ENCODE data around the gene CDK8.
"Not testable (repeated sequence)": the region's sequence is repeated elsewhere in the genome, so short reads cannot be mapped to it uniquely, and the experiment has no call there.

CDK8 gene

GRCh38 chr13:26254583-26255111 is 718 bp downstream of the CDK8 start:
- peak; percentile 36 for DNase-seq

- DNase-seq, result no peak
Observed at GRCh38 chr13:26255115-26255514, 1.2 kb downstream of the CDK8 start.

GRCh38 chr13:26255691-26256277 is 1.9 kb downstream of the CDK8 start:
- DNase-seq, result peak; percentile 12

- no peak for DNase-seq
Observed at GRCh38 chr13:26257049-26257448, 3.1 kb downstream of the CDK8 start.

GRCh38 chr13:26259634-26260033 is 5.7 kb downstream of the CDK8 start:
- no peak for DNase-seq

GRCh38 chr13:26262156-26262555 is 8.2 kb downstream of the CDK8 start:
- DNase-seq, result no peak

- no peak for DNase-seq
Observed at GRCh38 chr13:26266311-26266710, 12.4 kb downstream of the CDK8 start.

- no peak for DNase-seq
Observed at GRCh38 chr13:26270707-26271106, 16.8 kb downstream of the CDK8 start.

- DNase-seq, result no peak
Observed at GRCh38 chr13:26272621-26273020, 18.7 kb downstream of the CDK8 start.

- no peak for DNase-seq
Observed at GRCh38 chr13:26280295-26280694, 26.4 kb downstream of the CDK8 start.

GRCh38 chr13:26280822-26281221 is 26.9 kb downstream of the CDK8 start:
- no peak for DNase-seq

- not testable (repeated sequence) for DNase-seq
Observed at GRCh38 chr13:26285911-26286310, 32.0 kb downstream of the CDK8 start.

GRCh38 chr13:26288838-26289237 is 34.9 kb downstream of the CDK8 start:
- DNase-seq, result not testable (repeated sequence)

- no peak for DNase-seq
Observed at GRCh38 chr13:26295812-26296211, 41.9 kb downstream of the CDK8 start.

GRCh38 chr13:26299168-26299750 is 45.3 kb downstream of the CDK8 start:
- no peak for DNase-seq

- no peak for DNase-seq
Observed at GRCh38 chr13:26300140-26300539, 46.2 kb downstream of the CDK8 start.

GRCh38 chr13:26305676-26306075 is 51.7 kb downstream of the CDK8 start:
- no peak for DNase-seq

GRCh38 chr13:26307701-26308100 is 53.8 kb downstream of the CDK8 start:
- DNase-seq, result no peak

- no peak for DNase-seq
Observed at GRCh38 chr13:26308250-26308649, 54.3 kb downstream of the CDK8 start.

- DNase-seq, result no peak
Observed at GRCh38 chr13:26308836-26309235, 54.9 kb downstream of the CDK8 start.

GRCh38 chr13:26310003-26310402 is 56.1 kb downstream of the CDK8 start:
- DNase-seq, result no peak

- no peak for DNase-seq
Observed at GRCh38 chr13:26310470-26310869, 56.5 kb downstream of the CDK8 start.

GRCh38 chr13:26312019-26312418 is 58.1 kb downstream of the CDK8 start:
- DNase-seq, result not testable (repeated sequence)

GRCh38 chr13:26316095-26316494 is 62.2 kb downstream of the CDK8 start:
- not testable (repeated sequence) for DNase-seq

GRCh38 chr13:26320766-26321165 is 66.8 kb downstream of the CDK8 start:
- no peak for DNase-seq

Data from MV-4-11 (cell line).